PFSK-1 (cell line): ENCODE data around the gene FAM168A.

ENCODE experiments used
- FOXP2 ChIP-seq: optimal IDR thresholded peaks from 2 replicates; pipeline ENCODE3; 2011; ENCODE audit warnings: borderline replicate concordance, control low read depth, inconsistent platforms; ENCODE audit not compliant: insufficient read depth; ENCODE audit errors: extremely low read length, extremely low read depth
- POLR2AphosphoS5 ChIP-seq: IDR thresholded peaks from 2 replicates; pipeline ENCODE4 v1.6.1; 2012; ENCODE audit warnings: low read depth, mild to moderate bottlenecking, control low read depth, low read length, moderate library complexity
- REST ChIP-seq, 2 experiments: IDR thresholded peaks; 2 replicates each; pipeline versions ENCODE4 v1.6.1 to v1.8.0; 2011 to 2012; ENCODE audit warnings: low read depth in 2 of 2, low read length in 2 of 2, control low read depth in 1 of 2, inconsistent platforms in 1 of 2, mild to moderate bottlenecking in 1 of 2, moderate library complexity in 1 of 2; ENCODE audit not compliant: insufficient read depth in 1 of 2
- SIN3A ChIP-seq: IDR thresholded peaks from 2 replicates; pipeline ENCODE4 v1.6.1; 2012; ENCODE audit warnings: mild to moderate bottlenecking, low read length, moderate library complexity, borderline replicate concordance; ENCODE audit not compliant: insufficient read depth
- TAF1 ChIP-seq: IDR thresholded peaks from 2 replicates; pipeline ENCODE4 v1.6.1; 2012; ENCODE audit warnings: low read length, control low read depth, borderline replicate concordance; ENCODE audit not compliant: insufficient read depth

- TF ChIP-seq SIN3A (no peak), POLR2AphosphoS5 (no peak), REST (IDR thresholded peaks at IDR 0.05; ENCODE audit: insufficient read depth in 1 of 2, low read depth in 2 of 2, low read length in 2 of 2) (no peak), TAF1 (no peak), FOXP2 (no peak)
Observed at GRCh38 chr11:73389916-73390315, 208.0 kb downstream of the FAM168A start.
